ENCODE results near the gene ACBD3.

- no peak for TF ChIP-seq EZH2 (IDR thresholded peaks at IDR 0.05; ENCODE audit: insufficient read depth, poor library complexity, severe bottlenecking)
- TF ChIP-seq EZH2phosphoT487 (IDR thresholded peaks at IDR 0.05; ENCODE audit: insufficient read depth, low read depth), result no peak
These were observed 40.1 kb upstream of the ACBD3 start for GRCh38 chr1:226226601-226227000.
